WTC11 (cell line): ENCODE measurements around the gene C1orf115.

Experiments
- ARID4B ChIP-seq: sonication (generic); formaldehyde crosslinking; IDR thresholded peaks from 2 replicates; pipeline ENCODE4 v1.8.0; 2023; ENCODE audit warnings: missing genetic modification reagents, mild to moderate bottlenecking, borderline replicate concordance
- KAT7 ChIP-seq: sonication (generic); formaldehyde crosslinking; IDR thresholded peaks from 2 replicates; pipeline ENCODE4 v1.8.1; 2023; ENCODE audit warnings: missing genetic modification reagents, mild to moderate bottlenecking, borderline replicate concordance

GRCh38 chr1:220692436-220693228, 2.5 kb downstream of the C1orf115 start:
- no peak for TF ChIP-seq ARID4B (CRISPR knock-in tag)
- no peak for TF ChIP-seq KAT7 (CRISPR knock-in tag)
